GM04503 (cell line): Measurements from ENCODE around the gene ZNG1A.
"Not testable (repeated sequence)": the region's sequence is repeated elsewhere in the genome, so short reads cannot be mapped to it uniquely, and the experiment has no call there.

Experiments
- DNase-seq: peaks from one replicate; pipeline ENCODE4 v3.0.0-alpha.2; 2012; ENCODE audit warnings: low read depth

The ZNG1A gene

DNA sequence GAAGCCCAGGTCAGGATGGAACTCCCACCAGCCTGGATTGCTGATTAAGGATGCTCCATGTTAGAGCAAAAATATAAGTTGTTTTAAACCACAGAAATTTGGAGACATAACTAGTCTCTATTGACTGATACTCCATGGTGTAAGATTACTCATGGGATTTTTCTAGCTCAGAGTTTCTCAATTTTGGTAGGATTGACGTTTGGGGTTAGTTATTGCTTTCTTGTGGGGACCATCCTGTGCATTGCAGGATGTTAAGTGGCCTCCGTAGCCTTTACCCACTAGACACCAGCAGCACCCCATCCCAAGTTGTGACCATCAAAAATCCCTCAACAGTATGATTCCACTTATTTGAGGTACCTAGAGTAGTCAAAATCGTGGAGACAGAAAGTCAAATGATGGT lies 80.1 kb downstream of the ZNG1A start:
- DNase-seq, result not testable (repeated sequence)

DNA sequence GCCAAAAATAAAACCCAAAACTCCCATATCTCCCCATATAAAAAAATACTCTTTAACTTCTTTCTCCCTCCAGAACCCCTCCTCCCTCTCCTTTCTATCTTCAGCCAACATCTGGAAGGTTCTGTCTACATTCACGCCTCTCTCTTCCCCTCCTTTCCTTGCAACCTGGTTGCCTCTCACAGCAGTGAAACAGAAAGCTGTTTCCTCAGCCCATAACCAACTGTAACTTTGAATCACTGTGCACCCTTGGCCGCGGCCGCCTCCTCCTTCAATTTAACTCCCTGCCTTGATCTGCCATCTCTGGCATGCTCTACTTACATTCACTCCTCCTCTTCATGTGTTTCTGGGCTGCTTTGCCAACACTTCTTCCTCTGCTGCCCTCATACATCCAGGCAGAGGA lies 83.9 kb downstream of the ZNG1A start:
- DNase-seq, result not testable (repeated sequence)

DNA sequence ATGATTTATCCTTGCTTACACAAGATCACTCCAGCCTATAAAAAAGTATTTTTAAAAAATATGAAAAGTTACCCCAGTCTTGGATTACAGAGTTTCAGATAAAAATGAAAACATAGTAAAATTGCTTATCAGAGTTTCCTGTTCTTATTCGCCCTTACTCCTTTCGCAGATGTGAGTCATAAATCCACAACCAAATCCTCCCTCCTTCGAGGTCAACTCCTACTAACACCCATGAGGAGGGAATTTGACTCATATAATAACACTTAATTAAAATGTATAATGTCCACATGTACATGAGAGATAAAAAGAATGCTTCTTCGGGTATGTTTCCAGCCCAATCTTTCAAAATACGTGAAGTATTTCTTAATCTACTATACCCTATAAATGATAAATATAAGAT lies 84.5 kb downstream of the ZNG1A start:
- not testable (repeated sequence) for DNase-seq

DNA sequence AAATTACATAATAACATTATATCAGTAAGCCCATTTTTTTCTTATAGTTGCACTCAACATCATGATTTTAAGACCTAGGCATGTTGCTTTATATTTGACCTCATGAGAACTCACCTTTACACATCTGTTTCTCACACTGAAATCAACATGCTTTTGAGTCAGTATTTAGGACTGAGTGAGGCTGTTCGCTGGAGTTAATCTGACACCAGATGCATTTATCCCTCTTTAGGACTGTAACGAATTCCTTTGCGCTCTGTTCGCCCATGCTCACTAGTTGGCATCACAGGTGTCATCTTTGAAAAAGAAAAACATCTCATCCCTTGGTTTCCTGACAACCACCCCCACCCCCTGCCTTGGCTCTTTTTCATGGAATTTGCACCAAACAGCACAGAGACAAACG lies 84.9 kb downstream of the ZNG1A start:
- DNase-seq, result not testable (repeated sequence)

DNA sequence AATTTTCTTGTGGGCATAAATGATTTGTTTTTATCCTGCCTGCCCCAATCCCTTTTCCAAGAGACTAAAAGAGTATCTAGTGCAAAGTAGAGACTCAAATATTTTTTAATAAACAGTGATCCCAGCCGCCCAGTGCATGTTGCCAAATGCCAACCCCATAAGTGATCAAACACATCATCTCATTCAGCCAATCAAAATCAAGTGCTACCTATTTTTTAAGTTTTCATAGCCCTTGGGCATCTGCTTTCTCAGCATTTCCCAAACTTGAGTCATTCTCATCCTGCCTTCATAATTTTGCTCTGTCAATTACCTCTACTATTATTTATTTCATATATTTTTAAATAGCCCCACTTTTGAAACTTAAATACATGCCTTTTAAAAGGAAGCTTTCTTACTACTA lies 88.0 kb downstream of the ZNG1A start:
- DNase-seq, result not testable (repeated sequence)

DNA sequence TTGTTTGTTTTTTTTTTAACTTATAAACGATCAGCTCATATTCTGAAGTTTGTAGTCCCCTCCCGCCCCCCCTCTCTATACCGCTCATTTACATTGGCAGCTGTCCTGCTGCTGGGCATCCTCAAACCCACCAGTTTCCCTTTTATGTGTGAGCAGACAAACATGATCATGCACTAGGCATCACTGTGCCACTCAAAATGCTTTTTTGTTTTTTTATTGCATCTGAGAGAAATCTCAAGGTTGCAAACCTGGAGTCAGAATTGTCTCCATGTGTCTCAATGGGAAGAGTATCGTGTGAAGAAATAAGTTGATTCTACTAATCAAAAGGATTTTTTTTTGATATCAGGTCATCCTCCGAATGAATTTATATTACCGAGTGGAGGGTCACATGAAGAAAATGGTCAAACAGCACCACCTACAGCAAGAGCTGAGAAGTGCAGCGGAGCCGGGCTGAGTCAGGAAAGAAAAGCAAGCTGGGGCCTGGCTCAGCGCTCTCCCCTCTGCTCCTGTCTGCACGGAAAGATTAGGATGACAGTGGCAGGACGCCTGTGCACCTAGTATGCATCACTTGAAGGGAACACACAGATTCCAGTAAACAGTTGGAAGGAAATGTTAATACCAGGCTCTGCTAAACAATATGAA lies 90.3 kb downstream of the ZNG1A start:
- not testable (repeated sequence) for DNase-seq

DNA sequence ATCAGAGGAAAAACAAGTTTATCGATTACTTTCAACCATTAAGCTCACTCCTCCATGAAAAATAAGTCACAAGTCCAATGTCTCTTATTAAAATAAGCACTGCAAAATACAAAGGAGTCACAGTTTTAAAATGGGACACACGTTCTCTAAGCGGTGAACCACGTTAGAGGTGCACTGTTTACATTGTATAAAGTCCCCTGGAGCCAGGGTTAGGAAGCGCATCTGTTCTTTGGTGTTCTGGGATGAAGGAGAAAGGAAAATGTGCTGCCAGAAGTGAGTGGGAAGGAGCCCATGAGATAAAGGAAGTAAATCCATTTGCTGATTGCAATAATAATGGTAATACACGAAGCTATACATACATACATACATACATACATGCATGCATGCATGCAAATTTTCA lies 91.0 kb downstream of the ZNG1A start:
- DNase-seq, result not testable (repeated sequence)

DNA sequence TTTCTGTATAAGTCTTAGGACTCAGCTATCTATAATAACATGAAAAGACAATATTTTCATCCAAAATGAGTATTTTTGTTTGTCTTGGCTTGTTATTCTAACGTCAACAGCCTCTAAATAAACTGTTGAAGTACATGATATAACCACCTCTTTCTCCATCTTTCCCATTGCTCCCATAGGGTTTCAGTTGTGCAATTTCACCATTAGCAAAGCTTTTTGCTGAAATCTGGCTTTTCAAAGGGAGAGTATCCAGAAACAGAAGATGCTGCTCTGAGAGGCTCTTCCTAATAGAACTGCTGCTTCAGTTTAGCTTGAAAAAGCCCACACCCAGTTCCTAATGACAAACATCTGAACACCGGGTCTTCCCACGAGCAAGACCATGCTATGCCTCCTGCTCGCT lies 91.8 kb downstream of the ZNG1A start:
- not testable (repeated sequence) for DNase-seq

DNA sequence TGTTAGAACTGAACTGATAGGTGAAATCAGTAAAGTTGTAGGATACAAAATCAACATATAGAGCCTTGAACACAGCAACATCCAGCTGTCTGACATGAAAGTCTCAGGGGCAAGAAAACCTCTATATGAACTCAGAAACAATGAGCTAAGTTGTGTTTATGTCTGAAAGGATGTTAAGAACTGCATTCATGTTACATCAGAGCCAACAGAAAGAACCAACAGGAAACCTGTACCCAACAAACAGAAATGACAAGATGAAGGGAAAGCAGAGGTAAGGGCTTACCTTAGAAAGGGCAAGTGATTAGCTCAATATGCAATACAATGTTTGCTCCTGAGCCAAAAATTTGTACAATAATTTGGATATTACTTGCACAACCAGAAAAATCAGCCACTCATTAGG lies 92.2 kb downstream of the ZNG1A start:
- DNase-seq, result not testable (repeated sequence)

DNA sequence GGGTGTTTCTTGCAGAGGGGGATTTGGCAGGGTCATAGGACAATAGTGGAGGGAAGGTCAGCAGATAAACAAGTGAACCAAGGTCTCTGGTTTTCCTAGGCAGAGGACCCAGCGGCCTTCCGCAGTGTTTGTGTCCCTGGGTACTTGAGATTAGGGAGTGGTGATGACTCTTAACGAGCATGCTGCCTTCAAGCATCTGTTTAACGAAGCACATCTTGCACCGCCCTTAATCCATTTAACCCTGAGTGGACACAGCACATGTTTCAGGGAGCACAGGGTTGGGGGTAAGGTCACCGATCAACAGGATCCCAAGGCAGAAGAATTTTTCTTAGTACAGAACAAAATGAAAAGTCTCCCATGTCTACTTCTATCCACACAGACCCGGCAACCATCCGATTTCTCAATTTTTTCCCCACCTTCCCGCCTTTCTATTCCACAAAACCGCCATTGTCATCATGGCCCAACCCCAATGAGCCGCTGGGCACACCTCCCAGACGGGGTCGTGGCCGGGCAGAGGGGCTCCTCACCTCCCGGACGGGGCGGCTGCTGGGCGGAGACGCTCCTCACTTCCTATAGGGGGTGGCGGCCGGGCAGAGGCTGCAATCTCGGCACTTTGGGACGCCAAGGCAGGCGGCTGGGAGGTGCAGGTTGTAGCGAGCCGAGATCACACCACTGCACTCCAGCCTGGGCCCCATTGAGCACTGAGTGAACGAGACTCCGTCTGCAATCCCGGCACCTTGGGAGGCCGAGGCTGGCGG lies 95.7 kb downstream of the ZNG1A start:
- DNase-seq, result not testable (repeated sequence)

DNA sequence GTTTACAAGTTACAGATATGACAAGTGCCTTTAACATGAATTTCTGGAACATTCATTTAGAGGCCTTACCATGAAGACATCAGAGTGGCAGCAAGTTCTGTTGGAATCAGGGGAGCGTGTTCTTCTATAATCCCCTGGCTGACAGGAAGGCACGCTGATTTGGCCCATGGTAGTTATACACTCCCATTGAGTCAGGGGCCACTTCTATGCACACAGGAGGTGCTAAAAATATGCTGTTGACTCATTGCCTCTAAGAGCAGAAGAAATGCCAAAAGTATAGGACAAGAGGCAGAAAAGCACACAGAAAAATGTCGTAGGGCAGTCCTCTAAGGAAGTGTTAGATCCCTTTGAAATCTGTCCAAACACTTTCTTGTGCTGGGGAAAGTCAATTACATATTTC lies 100.5 kb downstream of the ZNG1A start:
- not testable (repeated sequence) for DNase-seq

DNA sequence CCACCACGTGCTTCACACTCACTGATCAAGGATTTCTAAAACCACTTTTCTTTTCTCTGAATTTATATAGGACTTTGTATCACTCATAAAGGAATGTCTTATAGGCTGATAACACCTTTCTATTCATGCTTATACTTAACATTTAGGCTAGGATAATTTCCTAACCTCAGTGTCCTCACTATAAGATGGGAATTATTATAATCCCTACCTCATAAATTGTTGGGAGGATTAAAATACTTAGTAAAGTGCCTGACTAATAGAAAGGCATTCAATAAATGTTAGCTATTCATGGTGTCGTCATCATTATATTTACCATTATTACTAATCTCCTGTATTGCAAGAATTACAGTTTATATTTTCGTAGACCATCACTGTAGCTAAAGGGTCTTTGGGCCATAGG lies 102.5 kb downstream of the ZNG1A start:
- DNase-seq, result not testable (repeated sequence)

DNA sequence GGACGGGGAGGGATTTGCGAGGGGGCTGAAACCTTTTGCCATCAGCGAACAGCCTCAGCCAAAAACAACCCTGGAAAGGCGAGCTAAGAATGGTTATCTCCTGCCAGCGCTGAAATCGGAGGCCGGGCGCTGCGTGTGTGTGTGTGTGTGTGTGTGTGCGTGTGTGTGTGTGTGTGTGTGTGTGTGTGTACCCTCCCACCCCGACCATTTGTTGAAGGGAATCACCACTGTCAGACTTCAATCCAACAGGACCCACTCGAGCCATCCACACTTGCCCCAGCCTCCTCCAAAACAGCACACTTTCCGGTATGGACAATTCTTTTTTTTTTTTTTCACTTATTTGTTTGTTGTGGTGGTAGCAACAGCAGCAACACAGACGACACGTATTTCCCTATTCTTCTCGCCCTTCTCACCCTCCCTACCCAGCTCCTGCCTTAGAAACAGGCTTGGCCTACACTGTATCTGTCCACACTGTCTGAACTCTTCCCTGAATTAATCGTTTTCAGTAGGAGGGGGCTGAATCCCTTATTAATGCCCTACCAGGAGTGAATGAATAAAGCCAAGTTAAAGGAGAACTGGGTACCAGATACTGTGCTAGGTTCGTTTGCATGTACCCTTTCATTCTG lies 104.8 kb downstream of the ZNG1A start:
- not testable (repeated sequence) for DNase-seq

DNA sequence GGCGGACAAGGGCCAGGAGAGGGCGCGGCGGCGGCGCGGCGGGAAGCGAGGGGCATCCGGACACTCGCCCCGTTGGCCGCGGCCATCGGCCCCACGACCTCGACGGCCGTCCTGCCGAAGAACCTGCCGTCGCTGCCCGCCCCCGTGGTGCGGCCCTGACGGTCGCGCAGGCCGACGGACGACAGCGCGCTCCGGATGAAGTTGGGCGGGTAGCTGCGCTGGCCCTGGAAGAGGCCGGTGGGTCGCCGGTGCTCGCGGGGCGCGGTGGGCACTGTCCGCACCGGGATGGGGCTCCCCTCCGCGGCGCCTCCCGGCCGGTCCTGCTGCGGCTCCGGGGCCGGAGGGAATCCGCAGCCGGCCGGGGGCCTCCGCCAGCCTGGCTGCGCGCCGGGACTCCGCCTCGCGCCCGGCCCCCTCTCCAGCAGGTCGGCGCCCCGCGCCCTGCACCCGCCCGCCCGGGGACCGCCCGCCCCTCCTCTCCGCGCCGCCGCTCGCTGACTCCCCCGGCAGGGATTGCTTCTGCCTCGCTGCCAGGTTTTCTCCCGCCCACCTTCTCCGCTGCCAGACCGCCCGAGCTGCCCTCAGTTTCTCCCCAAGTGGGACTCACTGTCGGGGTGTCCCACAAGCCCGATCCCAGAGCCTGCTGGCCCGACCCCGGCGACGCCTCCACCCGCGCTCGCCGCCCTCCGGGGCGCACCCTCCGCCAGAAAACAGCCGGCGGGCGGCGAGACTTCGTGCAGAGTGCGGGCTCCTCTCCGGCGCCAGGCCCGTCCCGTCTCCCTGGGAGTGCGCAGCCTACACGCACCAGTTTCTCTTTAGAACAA lies 105.6 kb downstream of the ZNG1A start:
- DNase-seq, result not testable (repeated sequence)
